Measurements from ENCODE around the gene ARTN. TPM values are rescaled to one million over a fixed set of nuclear protein-coding genes. Genes with fewer than 3 reads are reported as not detected.

Gene ARTN
- polyA plus RNA-seq, 3 donors = 0.15 TPM; not detected in 2

GRCh38 chr1:43963006-43963405 is 29.4 kb downstream of the ARTN start:
- WGBS (ENCODE audit: insufficient coverage) = 89% methylated on average over 2 of the region's 3 CpGs
- Histone ChIP-seq H3K4me1 (ENCODE audit: control insufficient read depth in 1 of 2, insufficient read depth in 2 of 2, low read length in 2 of 2) (peaks cover 20 to 22% of the 10 kb centered on the region in 2 donors), H3K27ac (ENCODE audit: low read depth in 1 of 2, low read length in 2 of 2) (no peak overlapping the region), H3K4me3 (replicated peaks in 1 of 3; ENCODE audit: low read depth in 2 of 3, low read length in 3 of 3) (no peak overlapping the region), H3K79me2 (ENCODE audit: insufficient read depth, low read length) (no peaks in the 10 kb centered on the region), H4K20me1 (ENCODE audit: insufficient read depth, low read length) (no peaks in the 10 kb centered on the region), H3K9ac (ENCODE audit: insufficient read depth, low read length, poor library complexity, severe bottlenecking) (no peak overlapping the region), H3K9me3 (replicated peaks in 1 of 2; ENCODE audit: control insufficient read depth in 1 of 2, insufficient read depth in 1 of 2, low read length in 2 of 2) (no peaks in the 10 kb centered on the region), H2AFZ (ENCODE audit: insufficient read depth, low read depth, low read length, poor library complexity, severe bottlenecking) (no peak overlapping the region), H3K36me3 (replicated peaks in 1 of 2; ENCODE audit: control insufficient read depth in 1 of 2, insufficient read depth in 2 of 2, low read length in 2 of 2) (peaks cover 41 to 84% of the 10 kb centered on the region in 2 donors), H3K27me3 (ENCODE audit: control insufficient read depth in 2 of 2, insufficient read depth in 2 of 2, low read length in 2 of 2) (no peaks in the 10 kb centered on the region), H3K4me2 (replicated peaks; ENCODE audit: extremely low read depth, low read length, poor library complexity, severe bottlenecking) (no peak overlapping the region)
- Mint-ChIP-seq H3K4me1 (no peaks in the 10 kb centered on the region), H3K27me3 (ENCODE audit: low read depth in 3 of 3) (peaks cover 0 to under 1% (median 0%) of the 10 kb centered on the region in 3 donors), H3K27ac (no peak overlapping the region), H3K9me3 (peaks cover 0 to 2% (median 0%) of the 10 kb centered on the region in 7 donors), H3K36me3 (peaks cover 42 to 53% of the 10 kb centered on the region in 2 donors), H3K4me3 (no peak overlapping the region)
- no peak for DNase-seq
- intact Hi-C loops (cut with micrococcal nuclease) = no loop called here
- TF ChIP-seq CTCF (IDR thresholded peaks at IDR 0.05) = no peak

GRCh38 chr1:43963890-43964289 is 30.3 kb downstream of the ARTN start:
- TF ChIP-seq CTCF (IDR thresholded peaks at IDR 0.05) = no peak
- H3K9ac ChIP-seq (ENCODE audit: insufficient read depth, low read length, poor library complexity, severe bottlenecking) = no peak overlapping the region

More at GRCh38 chr1:43963890-43964289, 30.3 kb downstream of the ARTN start:
- Mint-ChIP-seq H3K27me3 (ENCODE audit: low read depth in 3 of 3) (peaks cover 0 to 1% (median 0%) of the 10 kb centered on the region in 3 donors), H3K27ac (no peak overlapping the region), H3K9me3 (peaks cover 0 to 2% (median 0%) of the 10 kb centered on the region in 7 donors), H3K4me3 (no peak overlapping the region), H3K36me3 (peaks cover 33 to 45% of the 10 kb centered on the region in 2 donors), H3K4me1 (no peaks in the 10 kb centered on the region)
- DNase-seq = no peak
- H3K4me3 ChIP-seq (replicated peaks in 1 of 3; ENCODE audit: low read depth in 2 of 3, low read length in 3 of 3) = no peak overlapping the region
- H3K9me3 ChIP-seq (replicated peaks in 1 of 2; ENCODE audit: control insufficient read depth in 1 of 2, insufficient read depth in 1 of 2, low read length in 2 of 2) = no peaks in the 10 kb centered on the region
- H2AFZ ChIP-seq (ENCODE audit: insufficient read depth, low read depth, low read length, poor library complexity, severe bottlenecking) = no peak overlapping the region
- 52% methylated on average over 4 of the region's 5 CpGs for WGBS (ENCODE audit: insufficient coverage)
- H3K4me1 ChIP-seq (ENCODE audit: control insufficient read depth in 1 of 2, insufficient read depth in 2 of 2, low read length in 2 of 2) = peaks cover 20 to 22% of the 10 kb centered on the region in 2 donors
- H3K27ac ChIP-seq (ENCODE audit: low read depth in 1 of 2, low read length in 2 of 2) = peak overlapping the region in 1 of 2 donors; percentile 38
- intact Hi-C loops (cut with micrococcal nuclease) = no loop called here
- no peak overlapping the region for H3K4me2 ChIP-seq (replicated peaks; ENCODE audit: extremely low read depth, low read length, poor library complexity, severe bottlenecking)
- no peaks in the 10 kb centered on the region for H3K27me3 ChIP-seq (ENCODE audit: control insufficient read depth in 2 of 2, insufficient read depth in 2 of 2, low read length in 2 of 2)
- no peaks in the 10 kb centered on the region for H3K79me2 ChIP-seq (ENCODE audit: insufficient read depth, low read length)
- H3K36me3 ChIP-seq (replicated peaks in 1 of 2; ENCODE audit: control insufficient read depth in 1 of 2, insufficient read depth in 2 of 2, low read length in 2 of 2) = peaks cover 35 to 76% of the 10 kb centered on the region in 2 donors
- no peaks in the 10 kb centered on the region for H4K20me1 ChIP-seq (ENCODE audit: insufficient read depth, low read length)

Data from CD14-positive monocyte (primary cell).